Measurements from ENCODE around the gene RSPH1. TPM values are rescaled to one million over a fixed set of nuclear protein-coding genes. Genes with fewer than 3 reads are reported as not detected.

Gene RSPH1
- total RNA-seq, 1 donor from 2014 or later: 0.42 TPM

DNA sequence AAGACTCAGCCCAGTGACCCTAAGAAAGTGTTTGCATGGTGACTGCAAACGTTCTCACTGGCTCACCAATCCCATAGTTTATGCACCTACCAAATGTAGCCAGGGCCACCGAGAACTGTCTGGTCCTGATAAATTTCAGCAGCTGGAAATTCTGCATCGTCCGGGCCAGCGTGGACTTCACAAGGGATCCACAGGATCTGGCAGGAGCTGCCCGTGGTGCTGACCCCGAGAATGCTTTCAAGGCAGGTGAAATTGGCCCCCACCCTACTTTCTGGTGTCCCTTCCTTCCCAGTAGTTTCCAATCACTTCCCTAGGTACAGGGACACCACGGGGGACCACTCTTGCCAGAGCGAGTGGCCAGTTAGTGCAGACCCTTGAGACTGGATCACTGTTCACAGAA lies 66.2 kb downstream of the RSPH1 start:
- peaks cover 6% of the 10 kb centered on the region for H3K9me3 Mint-ChIP-seq (ENCODE audit: unreplicated experiment)
- no peak overlapping the region for H3K4me3 Mint-ChIP-seq (ENCODE audit: unreplicated experiment)
- no peak overlapping the region for H3K27ac Mint-ChIP-seq (ENCODE audit: unreplicated experiment)
- DNase-seq: no peak
- TF ChIP-seq, protein P1, sequence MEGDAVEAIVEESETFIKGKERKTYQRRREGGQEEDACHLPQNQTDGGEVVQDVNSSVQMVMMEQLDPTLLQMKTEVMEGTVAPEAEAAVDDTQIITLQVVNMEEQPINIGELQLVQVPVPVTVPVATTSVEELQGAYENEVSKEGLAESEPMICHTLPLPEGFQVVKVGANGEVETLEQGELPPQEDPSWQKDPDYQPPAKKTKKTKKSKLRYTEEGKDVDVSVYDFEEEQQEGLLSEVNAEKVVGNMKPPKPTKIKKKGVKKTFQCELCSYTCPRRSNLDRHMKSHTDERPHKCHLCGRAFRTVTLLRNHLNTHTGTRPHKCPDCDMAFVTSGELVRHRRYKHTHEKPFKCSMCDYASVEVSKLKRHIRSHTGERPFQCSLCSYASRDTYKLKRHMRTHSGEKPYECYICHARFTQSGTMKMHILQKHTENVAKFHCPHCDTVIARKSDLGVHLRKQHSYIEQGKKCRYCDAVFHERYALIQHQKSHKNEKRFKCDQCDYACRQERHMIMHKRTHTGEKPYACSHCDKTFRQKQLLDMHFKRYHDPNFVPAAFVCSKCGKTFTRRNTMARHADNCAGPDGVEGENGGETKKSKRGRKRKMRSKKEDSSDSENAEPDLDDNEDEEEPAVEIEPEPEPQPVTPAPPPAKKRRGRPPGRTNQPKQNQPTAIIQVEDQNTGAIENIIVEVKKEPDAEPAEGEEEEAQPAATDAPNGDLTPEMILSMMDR (IDR thresholded peaks at IDR 0.05; ENCODE audit: partially characterized antibody, unreplicated experiment): no peak
- H3K27me3 Mint-ChIP-seq (ENCODE audit: unreplicated experiment): peaks cover 8% of the 10 kb centered on the region
- H3K4me1 Mint-ChIP-seq (ENCODE audit: low read depth, unreplicated experiment): peaks cover 4% of the 10 kb centered on the region
- H3K36me3 Mint-ChIP-seq (ENCODE audit: unreplicated experiment): peaks cover 15% of the 10 kb centered on the region

DNA sequence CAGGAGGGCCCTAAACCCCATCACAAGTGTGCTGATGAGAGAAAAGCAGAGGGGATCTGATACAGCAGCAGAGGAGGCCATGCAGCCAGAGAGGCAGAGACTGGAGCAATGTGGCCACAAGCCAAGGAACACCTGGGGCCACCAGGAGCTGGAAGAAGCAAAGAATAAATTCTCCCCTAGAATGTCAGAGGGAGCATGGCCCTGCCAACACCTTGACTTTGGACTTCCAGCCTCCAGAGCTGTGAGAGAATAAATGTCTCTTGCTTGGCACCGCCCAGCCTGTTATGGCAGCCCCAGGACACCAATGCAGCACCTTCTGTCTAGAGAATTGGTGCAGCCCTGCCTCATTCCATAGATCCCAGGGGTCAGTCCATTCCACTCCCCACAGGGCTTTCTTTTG lies 67.0 kb downstream of the RSPH1 start:
- Mint-ChIP-seq H3K4me1 (ENCODE audit: low read depth, unreplicated experiment) (peaks cover 5% of the 10 kb centered on the region), H3K9me3 (ENCODE audit: unreplicated experiment) (peaks cover 6% of the 10 kb centered on the region), H3K27ac (ENCODE audit: unreplicated experiment) (no peak overlapping the region), H3K27me3 (ENCODE audit: unreplicated experiment) (peaks cover 7% of the 10 kb centered on the region), H3K4me3 (ENCODE audit: unreplicated experiment) (no peak overlapping the region), H3K36me3 (ENCODE audit: unreplicated experiment) (peaks cover 15% of the 10 kb centered on the region)
- no peak for DNase-seq
- TF ChIP-seq, protein P1 (IDR thresholded peaks at IDR 0.05; ENCODE audit: partially characterized antibody, unreplicated experiment): no peak

DNA sequence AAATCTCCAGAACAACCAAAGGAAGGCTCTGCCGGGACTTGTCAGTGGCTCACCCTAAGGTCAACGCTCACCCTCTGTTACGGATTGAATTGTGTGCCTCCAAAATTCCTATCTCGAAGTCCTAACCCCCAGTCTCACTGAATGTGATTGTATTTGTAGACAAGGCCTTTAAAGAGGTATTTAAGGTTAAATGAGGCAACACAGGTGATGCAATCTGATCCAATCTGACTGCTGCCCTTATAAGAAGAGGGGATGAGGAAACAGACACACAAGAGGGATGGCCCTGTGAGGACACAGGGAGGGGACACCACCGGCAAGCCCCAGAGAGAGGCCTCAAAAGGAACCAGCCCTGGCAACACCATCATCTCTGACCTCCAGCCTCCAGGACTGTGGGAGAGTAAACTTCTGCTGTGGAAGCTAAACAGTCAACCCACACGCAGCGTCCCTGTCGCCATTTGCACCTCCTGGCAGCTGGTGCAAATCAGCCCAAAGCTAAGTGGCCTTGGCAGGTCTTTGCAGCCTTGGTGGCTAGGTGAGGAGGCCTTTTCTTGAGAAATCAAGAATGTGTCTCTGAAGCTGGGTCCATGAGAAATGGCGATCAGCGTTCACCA lies 68.1 kb downstream of the RSPH1 start:
- H3K9me3 Mint-ChIP-seq (ENCODE audit: unreplicated experiment): peaks cover 6% of the 10 kb centered on the region
- H3K36me3 Mint-ChIP-seq (ENCODE audit: unreplicated experiment): peaks cover 15% of the 10 kb centered on the region
- H3K4me1 Mint-ChIP-seq (ENCODE audit: low read depth, unreplicated experiment): peaks cover 5% of the 10 kb centered on the region
- DNase-seq: no peak
- no peak overlapping the region for H3K4me3 Mint-ChIP-seq (ENCODE audit: unreplicated experiment)
- peaks cover 7% of the 10 kb centered on the region for H3K27me3 Mint-ChIP-seq (ENCODE audit: unreplicated experiment)
- TF ChIP-seq, protein P1 (IDR thresholded peaks at IDR 0.05; ENCODE audit: partially characterized antibody, unreplicated experiment): no peak
- no peak overlapping the region for H3K27ac Mint-ChIP-seq (ENCODE audit: unreplicated experiment)

DNA sequence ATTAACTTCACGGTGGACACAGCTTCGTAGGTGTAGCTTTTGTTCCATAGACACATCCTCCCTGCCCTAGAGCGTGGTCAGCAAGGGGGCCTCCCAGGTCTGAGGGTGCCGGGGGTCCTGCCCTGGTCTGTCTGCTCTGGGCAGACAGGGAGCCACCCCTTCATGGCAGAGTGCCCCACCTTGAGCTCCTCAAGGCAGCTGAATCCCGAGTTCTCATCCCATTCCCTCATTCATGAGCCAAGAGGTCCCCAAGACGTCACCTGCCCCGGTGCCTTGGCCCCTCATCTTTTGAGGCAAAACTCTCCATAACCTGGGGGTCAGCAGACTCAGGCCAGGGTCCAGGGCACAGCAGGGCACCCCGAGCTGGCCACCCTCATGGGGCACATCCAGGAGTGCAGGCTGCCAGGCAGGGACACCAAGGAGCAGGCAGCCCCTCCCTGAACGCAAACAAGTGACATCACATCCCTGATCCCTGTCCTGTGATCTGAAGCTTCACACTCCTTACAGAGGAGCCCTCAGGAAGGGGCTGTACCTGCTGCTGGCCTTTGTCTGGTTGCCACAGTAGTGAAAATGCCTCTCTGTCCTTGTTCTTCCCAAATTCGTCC lies 69.0 kb downstream of the RSPH1 start:
- Mint-ChIP-seq H3K4me3 (ENCODE audit: unreplicated experiment) (no peak overlapping the region), H3K27me3 (ENCODE audit: unreplicated experiment) (peaks cover 7% of the 10 kb centered on the region), H3K36me3 (ENCODE audit: unreplicated experiment) (peaks cover 9% of the 10 kb centered on the region), H3K27ac (ENCODE audit: unreplicated experiment) (no peak overlapping the region), H3K9me3 (ENCODE audit: unreplicated experiment) (peaks cover 6% of the 10 kb centered on the region), H3K4me1 (ENCODE audit: low read depth, unreplicated experiment) (peaks cover 5% of the 10 kb centered on the region)
- TF ChIP-seq, protein P1 (IDR thresholded peaks at IDR 0.05; ENCODE audit: partially characterized antibody, unreplicated experiment): no peak
- DNase-seq: no peak

DNA sequence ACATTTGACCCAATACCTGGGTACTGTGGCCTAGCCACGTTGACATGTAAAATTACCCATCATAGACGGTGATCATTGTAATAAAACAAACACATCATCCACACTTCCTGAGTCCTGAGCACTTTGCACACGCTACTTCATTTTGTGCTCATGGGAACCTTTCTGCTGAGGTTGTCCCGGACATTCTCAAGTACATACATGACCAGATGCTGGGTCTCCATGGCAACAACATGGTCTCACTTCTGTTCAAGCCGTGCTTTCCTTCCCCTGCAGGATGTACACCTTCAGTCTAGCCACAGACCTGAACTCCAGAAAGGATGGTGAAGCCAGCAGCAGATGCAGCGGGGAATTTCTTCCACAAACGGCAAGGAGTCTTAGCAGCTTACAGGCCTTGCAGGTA lies 69.6 kb downstream of the RSPH1 start:
- TF ChIP-seq, protein P1 (IDR thresholded peaks at IDR 0.05; ENCODE audit: partially characterized antibody, unreplicated experiment): no peak

More for the DNA sequence above, 69.6 kb downstream of the RSPH1 start:
- DNase-seq: no peak
- Mint-ChIP-seq H3K27ac (ENCODE audit: unreplicated experiment) (no peak overlapping the region), H3K9me3 (ENCODE audit: unreplicated experiment) (peaks cover 6% of the 10 kb centered on the region), H3K4me3 (ENCODE audit: unreplicated experiment) (no peak overlapping the region), H3K27me3 (ENCODE audit: unreplicated experiment) (peaks cover 7% of the 10 kb centered on the region), H3K4me1 (ENCODE audit: low read depth, unreplicated experiment) (peaks cover 5% of the 10 kb centered on the region), H3K36me3 (ENCODE audit: unreplicated experiment) (peaks cover 4% of the 10 kb centered on the region)
